ENCODE measurements around the gene TMEM255A.

DNA sequence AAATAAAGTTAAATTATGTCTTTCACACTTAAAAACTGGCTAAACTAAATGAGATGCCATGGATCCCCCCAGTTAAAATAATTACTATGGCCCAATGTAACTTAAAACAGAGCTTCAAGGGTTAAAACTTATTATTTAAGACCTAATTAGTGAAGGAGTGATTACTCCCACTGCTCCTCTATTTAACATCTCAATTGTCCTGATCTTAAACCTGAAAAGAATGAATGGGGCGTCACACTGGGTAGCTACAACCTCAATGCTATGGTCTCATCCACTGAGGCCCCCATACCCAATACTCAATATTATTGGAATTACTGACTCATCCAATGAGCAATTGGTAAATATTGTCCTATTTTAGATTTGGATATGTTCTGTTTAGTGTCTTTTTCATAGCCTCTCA is 21.1 kb upstream of the TMEM255A start:
- TF ChIP-seq, protein P1, sequence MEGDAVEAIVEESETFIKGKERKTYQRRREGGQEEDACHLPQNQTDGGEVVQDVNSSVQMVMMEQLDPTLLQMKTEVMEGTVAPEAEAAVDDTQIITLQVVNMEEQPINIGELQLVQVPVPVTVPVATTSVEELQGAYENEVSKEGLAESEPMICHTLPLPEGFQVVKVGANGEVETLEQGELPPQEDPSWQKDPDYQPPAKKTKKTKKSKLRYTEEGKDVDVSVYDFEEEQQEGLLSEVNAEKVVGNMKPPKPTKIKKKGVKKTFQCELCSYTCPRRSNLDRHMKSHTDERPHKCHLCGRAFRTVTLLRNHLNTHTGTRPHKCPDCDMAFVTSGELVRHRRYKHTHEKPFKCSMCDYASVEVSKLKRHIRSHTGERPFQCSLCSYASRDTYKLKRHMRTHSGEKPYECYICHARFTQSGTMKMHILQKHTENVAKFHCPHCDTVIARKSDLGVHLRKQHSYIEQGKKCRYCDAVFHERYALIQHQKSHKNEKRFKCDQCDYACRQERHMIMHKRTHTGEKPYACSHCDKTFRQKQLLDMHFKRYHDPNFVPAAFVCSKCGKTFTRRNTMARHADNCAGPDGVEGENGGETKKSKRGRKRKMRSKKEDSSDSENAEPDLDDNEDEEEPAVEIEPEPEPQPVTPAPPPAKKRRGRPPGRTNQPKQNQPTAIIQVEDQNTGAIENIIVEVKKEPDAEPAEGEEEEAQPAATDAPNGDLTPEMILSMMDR (IDR thresholded peaks at IDR 0.05) = no peak
- TF ChIP-seq EZH2phosphoT487 (IDR thresholded peaks at IDR 0.05) (no peak), EZH2 (IDR thresholded peaks at IDR 0.05) (no peak)

All from neural progenitor cell (in vitro differentiated cells).